Panc1 (cell line): Measurements from ENCODE around the gene MARK3. TPM values are rescaled to one million over a fixed set of nuclear protein-coding genes. Genes with fewer than 3 reads are reported as not detected.
A peak's percentile ranks its signal among the peaks of the same experiment; 100 is the strongest.

Source experiments
- ATAC-seq: fragments of 200-7000 bp; cut with Tn5 transposase; 2 replicates; pipeline ENCODE4 v1.9.1; 2020; ENCODE audit warnings: mild to moderate bottlenecking, moderate library complexity
- BruUV-seq: library from RNA; stranded (reverse); fragments of 400-500 nt; replicated peaks from 2 replicates; lab custom pipeline; 2021; lab: Mats Ljungman, UMichigan
- CTCF ChIA-PET: fragments of 300-600 bp; sonication (Branson Sonifier 250); formaldehyde crosslinking; loops from one replicate; lab custom pipeline; 2022; ENCODE audit warnings: antibody characterized with exemption; lab: Charles Lee
- POLR2A ChIA-PET: fragments of 300-600 bp; sonication (Branson Sonifier 250); formaldehyde crosslinking; loops from one replicate; lab custom pipeline; 2022; ENCODE audit warnings: antibody characterized with exemption; lab: Charles Lee
- DNase-seq: peaks from one replicate; pipeline ENCODE4 v3.0.0-alpha.2; 2010; ENCODE audit warnings: low read depth, low spot score
- H3K27ac ChIP-seq: 2 replicates; pipeline ENCODE4 v1.5.1; 2011; ENCODE audit warnings: mild to moderate bottlenecking, low read length, inconsistent platforms
- H3K27me3 ChIP-seq: fragments of 200-500 bp; sonication (Bioruptor generic); 2 replicates; pipeline ENCODE4 v1.6.0; 2014; ENCODE audit warnings: low read length, inconsistent platforms; ENCODE audit not compliant: control insufficient read depth, insufficient read depth
- H3K36me3 ChIP-seq: fragments of 200-500 bp; sonication (Bioruptor generic); 2 replicates; pipeline ENCODE4 v1.5.1; 2014; ENCODE audit warnings: inconsistent platforms, mild to moderate bottlenecking, low read length, moderate library complexity; ENCODE audit not compliant: control insufficient read depth, insufficient read depth
- H3K4me1 ChIP-seq: 2 replicates; pipeline ENCODE4 v1.5.1; 2011; ENCODE audit warnings: inconsistent platforms, mild to moderate bottlenecking, low read length, moderate library complexity; ENCODE audit not compliant: control insufficient read depth, insufficient read depth
- H3K4me3 ChIP-seq, 2 experiments: 2 replicates each; pipeline ENCODE4 v1.5.1; 2011 to 2012; ENCODE audit warnings: low read depth in 2 of 2, low read length in 2 of 2, mild to moderate bottlenecking in 2 of 2, inconsistent platforms in 1 of 2, moderate library complexity in 1 of 2
- H3K9me3 ChIP-seq: fragments of 200-500 bp; sonication (Bioruptor generic); 2 replicates; pipeline ENCODE4 v1.5.1; 2014; ENCODE audit warnings: low read depth, mild to moderate bottlenecking, inconsistent platforms, low read length, moderate library complexity; ENCODE audit not compliant: control insufficient read depth, insufficient read depth
- CTCF ChIP-seq: fragments of 450-650 bp; IDR thresholded peaks from 2 replicates; pipeline ENCODE4 v1.5.1; 2017; ENCODE audit warnings: mild to moderate bottlenecking
- POLR2AphosphoS5 ChIP-seq: IDR thresholded peaks from 2 replicates; pipeline ENCODE4 v1.6.1; 2012; ENCODE audit warnings: mild to moderate bottlenecking, low read depth, low read length, moderate library complexity
- REST ChIP-seq, 2 experiments: IDR thresholded peaks; 2 replicates each; pipeline ENCODE4 v1.6.1; 2011 to 2012; ENCODE audit warnings: low read depth in 2 of 2, control low read depth in 1 of 2, low read length in 1 of 2, mild to moderate bottlenecking in 1 of 2, moderate library complexity in 1 of 2; ENCODE audit not compliant: insufficient read depth in 1 of 2
- SIN3A ChIP-seq: IDR thresholded peaks from 2 replicates; pipeline ENCODE4 v1.6.1; 2012; ENCODE audit warnings: low read depth, mild to moderate bottlenecking, low read length, moderate library complexity, borderline replicate concordance; ENCODE audit not compliant: insufficient read depth
- TCF7L2 ChIP-seq: IDR thresholded peaks from 2 replicates; pipeline ENCODE4 v1.6.1; 2011; ENCODE audit warnings: mild to moderate bottlenecking, low read depth, low read length, inconsistent platforms
- in situ Hi-C: cut with HindIII; loops from 2 replicates; pipeline ENCODE4 v1.10.0; 2016; ENCODE audit warnings: low sequenced_read_pairs, low pct_unique_long_range_greater_than_20kb
- intact Hi-C: fragments of 100-400 bp; cut with micrococcal nuclease; formaldehyde crosslinking; loops from one replicate; pipeline ENCODE4 v1.10.0; 2022; ENCODE audit not compliant: unreplicated experiment
- total RNA-seq: library from RNA; stranded (reverse); gene quantifications from one replicate; pipeline ENCODE4 v1.2.1, GENCODE V29; 2021; ENCODE audit not compliant: unreplicated experiment

Gene MARK3
- total RNA-seq, 1 experiment from 2014 or later, result 56.1 TPM

GRCh38 chr14:103504991-103505565, 119.9 kb downstream of the MARK3 start:
- Histone ChIP-seq H3K27me3 (no peaks in the 10 kb centered on the region), H3K4me3 (no peak overlapping the region), H3K4me1 (no peaks in the 10 kb centered on the region), H3K27ac (no peak overlapping the region), H3K9me3 (no peaks in the 10 kb centered on the region), H3K36me3 (peaks cover 8% of the 10 kb centered on the region)
- in situ Hi-C loops (no loop called here), intact Hi-C loops (no loop called here)
- DNase-seq (no peak), ATAC-seq (peak; percentile 60; the same call in 1 of the 2 replicates)
- BruUV-seq, result no TSS peak
- POLR2A ChIA-PET, result no interaction called here
- TF ChIP-seq TCF7L2 (no peak), POLR2AphosphoS5 (no peak), CTCF (no peak)
- CTCF ChIA-PET, result no interaction called here

GRCh38 chr14:103507751-103508150, 122.5 kb downstream of the MARK3 start:
- Histone ChIP-seq H3K9me3 (no peaks in the 10 kb centered on the region), H3K4me3 (no peak overlapping the region), H3K27me3 (no peaks in the 10 kb centered on the region), H3K4me1 (no peaks in the 10 kb centered on the region), H3K27ac (no peak overlapping the region), H3K36me3 (peaks cover 8% of the 10 kb centered on the region)
- DNase-seq, result no peak
- in situ Hi-C loops (no loop called here), intact Hi-C loops (no loop called here)
- TF ChIP-seq REST (IDR thresholded peaks at IDR 0.05; ENCODE audit: insufficient read depth in 1 of 2, low read depth in 2 of 2, low read length in 1 of 2) (no peak), SIN3A (no peak), POLR2AphosphoS5 (no peak), TCF7L2 (no peak), CTCF (no peak)
- CTCF ChIA-PET, result no interaction called here
- ATAC-seq, result no peak
- no TSS peak for BruUV-seq
- POLR2A ChIA-PET, result no interaction called here
